NK-92 treated with Interleukin-12 subunit alpha and Interleukin-12 subunit beta, amount 100 ng/mL, for 24 hours (cell line): Measurements from ENCODE around the gene RLIM.

Experiments used
- DNase-seq: peaks from one replicate; lab custom pipeline; 2025; lab: John Stamatoyannopoulos, UW

Gene RLIM

DNA sequence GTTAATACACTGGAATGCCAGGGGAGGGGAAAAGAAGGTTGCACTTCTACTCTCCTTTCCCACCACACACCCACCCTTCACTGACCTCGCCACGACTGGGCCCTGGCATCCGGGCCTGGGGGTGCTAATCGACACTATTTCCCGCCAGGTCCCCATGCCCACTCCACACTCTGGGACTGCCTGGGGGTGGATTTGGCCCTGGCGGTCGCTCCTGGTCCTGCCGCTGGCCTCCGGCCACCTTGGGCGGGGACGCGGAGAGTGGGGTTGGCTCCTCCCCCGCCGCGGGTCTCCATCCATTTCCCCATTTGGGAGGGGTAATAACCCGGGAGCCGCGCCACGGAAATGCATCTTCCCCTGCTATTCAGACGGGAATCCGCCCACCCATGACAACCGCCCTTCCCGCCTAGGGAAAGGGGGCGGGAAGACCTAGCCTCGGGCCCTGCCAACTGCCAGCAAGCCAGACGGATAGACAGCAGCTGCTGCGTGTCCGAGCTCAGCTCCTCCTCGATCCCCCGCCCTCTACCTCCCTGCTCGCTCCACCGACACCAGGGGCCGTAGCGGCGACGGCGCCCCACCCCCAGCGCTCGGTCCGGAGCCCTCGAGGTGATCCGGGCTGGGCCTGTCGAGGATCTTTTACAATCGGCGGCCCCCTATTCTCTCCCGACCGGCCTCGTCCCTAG lies 78.1 kb downstream of the RLIM start:
- no peak for DNase-seq

DNA sequence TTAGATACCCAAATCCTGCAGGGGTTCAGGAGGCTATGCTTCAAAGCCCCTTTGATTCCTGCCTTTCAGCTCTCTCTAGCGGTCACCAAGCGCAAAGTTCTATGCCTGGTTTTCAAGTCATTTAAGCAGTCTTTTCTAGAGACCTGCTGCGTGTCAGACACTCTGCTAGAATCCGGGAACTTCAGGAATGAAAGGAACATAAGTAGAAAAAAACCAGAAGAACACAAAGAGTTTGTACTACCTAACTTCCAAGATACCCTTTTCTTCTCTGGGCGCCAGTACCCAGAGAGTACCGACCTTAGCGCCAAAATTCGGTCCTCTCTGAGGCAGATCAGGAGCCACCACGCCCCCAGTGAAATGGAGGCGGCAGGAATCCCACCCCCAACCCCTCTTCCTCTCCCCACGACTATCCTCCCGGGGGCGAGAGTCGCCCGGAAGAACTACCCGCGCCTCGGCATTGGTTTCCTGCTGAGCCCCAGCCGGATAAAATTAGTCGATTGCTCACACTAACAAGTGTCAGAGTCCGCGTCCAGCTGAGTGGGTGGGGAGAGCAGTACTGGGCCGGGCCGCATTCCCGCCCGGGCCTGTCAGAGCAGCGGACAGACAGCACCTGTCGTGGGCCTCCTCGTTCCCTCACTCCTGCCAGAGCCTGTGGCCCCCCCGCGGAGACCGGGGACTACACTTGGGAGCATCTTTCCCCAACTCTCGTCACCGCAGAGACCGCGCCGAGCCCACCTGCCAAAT lies 78.8 kb downstream of the RLIM start:
- no peak for DNase-seq
